Stimulated activated CD4-positive, alpha-beta T cell treated with anti-CD3 and anti-CD28 coated beads, Interleukin-4, amount 100 ng/mL, for 48 hours (primary cell): Measurements from ENCODE around the gene UFC1.

Experiments
- DNase-seq, 2 donors: peaks; one replicate each; pipeline ENCODE4 v3.0.0-alpha.2; 2020; ENCODE audit warnings: low read depth in 2 of 2

UFC1 gene

GRCh38 chr1:161192476-161193465 is 39.0 kb downstream of the UFC1 start:
- DNase-seq: peak; percentile 46 to 56

- no peak for DNase-seq
Measured at GRCh38 chr1:161193561-161194235, 39.9 kb downstream of the UFC1 start.

- DNase-seq: no peak
Measured at GRCh38 chr1:161195171-161195570, 41.4 kb downstream of the UFC1 start.

- DNase-seq: no peak
Measured at GRCh38 chr1:161196111-161196510, 42.3 kb downstream of the UFC1 start.

- DNase-seq: no peak
Measured at GRCh38 chr1:161196521-161197451, 43.0 kb downstream of the UFC1 start.

- DNase-seq: no peak
Measured at GRCh38 chr1:161197560-161198193, 43.9 kb downstream of the UFC1 start.

GRCh38 chr1:161198194-161198896 is 44.6 kb downstream of the UFC1 start:
- no peak for DNase-seq

GRCh38 chr1:161198897-161199431 is 45.2 kb downstream of the UFC1 start, which contains the start of gene ADAMTS4:
Gene ADAMTS4, minus strand, starts transcription at chr1:161199054. Its CDS starts 427 bp downstream, at chr1:161198627.
- DNase-seq: no peak

GRCh38 chr1:161199506-161200139 is 45.8 kb downstream of the UFC1 start:
- no peak for DNase-seq

- DNase-seq: no peak
Measured at GRCh38 chr1:161200421-161200991, 46.7 kb downstream of the UFC1 start.

- no peak for DNase-seq
Measured at GRCh38 chr1:161200992-161201835, 47.4 kb downstream of the UFC1 start.

- DNase-seq: peak; percentile 87 to 91
Measured at GRCh38 chr1:161201836-161202712, 48.3 kb downstream of the UFC1 start, which contains the start of gene NDUFS2. Gene NDUFS2, plus strand, starts transcription at chr1:161202367. Its CDS starts 19 bp downstream, at chr1:161202386.

GRCh38 chr1:161206411-161207140 is 52.8 kb downstream of the UFC1 start:
- no peak for DNase-seq

- DNase-seq: no peak
Measured at GRCh38 chr1:161207173-161207572, 53.4 kb downstream of the UFC1 start.
